ENCODE measurements around the gene CYB5R4. TPM values are rescaled to one million over a fixed set of nuclear protein-coding genes. Genes with fewer than 3 reads are reported as not detected.
"Not testable (repeated sequence)": the region's sequence is repeated elsewhere in the genome, so short reads cannot be mapped to it uniquely, and the experiment has no call there.

Gene CYB5R4
- polyA plus RNA-seq, 2 of the 4 experiments (the other 2 are of a cell fraction), result 21.3 to 25.5 TPM

DNA sequence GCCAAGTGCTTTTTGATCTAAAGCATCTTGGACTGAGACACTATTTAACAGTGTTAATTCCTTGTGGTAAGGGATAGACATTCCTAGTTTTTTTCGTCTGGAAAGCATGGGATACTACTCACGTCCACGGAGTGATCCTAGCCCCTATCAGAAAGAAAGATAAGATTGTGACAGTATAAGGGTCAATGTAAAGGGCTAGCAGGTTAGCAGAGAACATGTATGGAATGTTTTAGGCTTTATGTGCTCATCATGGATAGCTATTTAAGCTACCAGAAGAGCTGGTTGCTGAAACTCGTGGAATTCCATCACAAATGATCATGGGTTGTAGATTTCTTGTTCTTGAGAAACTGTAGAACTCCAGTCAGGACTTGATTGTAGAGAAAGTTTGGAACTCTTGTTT, 32.1 kb downstream of the CYB5R4 start:
- no peak for ATAC-seq
- WGBS (ENCODE audit: missing lambda C conversion rate), result 92% methylated on average over 4 of the region's 4 CpGs

DNA sequence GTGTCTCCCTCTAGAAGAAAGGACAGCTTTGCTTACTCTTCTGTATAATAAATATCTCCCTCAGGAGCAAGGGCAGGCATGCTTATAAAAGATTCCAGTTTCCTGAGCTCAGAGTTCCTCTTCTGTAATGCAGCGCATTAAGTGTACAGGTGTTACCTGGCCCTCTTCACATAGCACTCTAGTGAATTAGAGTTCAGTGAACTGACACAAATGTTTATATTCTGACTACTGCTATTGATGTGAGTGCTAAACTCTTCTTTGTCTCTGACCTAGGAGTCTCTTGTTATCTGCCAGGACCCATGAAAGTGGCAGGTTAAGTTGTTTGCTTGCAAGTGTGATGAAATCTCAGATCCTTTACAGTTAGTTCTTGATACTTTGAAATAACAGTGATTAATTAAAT, 33.5 kb downstream of the CYB5R4 start:
- POLR2A ChIA-PET, result no interaction called here
- H3K9me3 ChIP-seq, result no peaks in the 10 kb centered on the region
- ATAC-seq (no peak), FAIRE-seq (no peak), DNase-seq (ENCODE audit: low read depth in 1 of 2, low spot score in 1 of 2) (no peak)
- H3K27ac ChIP-seq, result no peak overlapping the region
- TF ChIP-seq RNF2 (IDR thresholded peaks at IDR 0.05; ENCODE audit: borderline replicate concordance, low read depth), result no peak
- H3K4me1 ChIP-seq, result no peaks in the 10 kb centered on the region
- CTCF ChIA-PET, result no interaction called here
- H3K4me2 ChIP-seq, result no peak overlapping the region
- H3K4me3 ChIP-seq, result no peak overlapping the region
- 100% methylated on average over 1 of the region's 1 CpG for WGBS (ENCODE audit: missing lambda C conversion rate)

More for the DNA sequence above, 32.1 kb downstream of the CYB5R4 start:
- CTCF ChIA-PET, result no interaction called here
- Histone ChIP-seq H3K9me3 (no peaks in the 10 kb centered on the region), H3K4me1 (no peaks in the 10 kb centered on the region), H3K4me2 (no peak overlapping the region), H3K27ac (no peak overlapping the region), H3K4me3 (no peak overlapping the region)
- FAIRE-seq (no peak), DNase-seq (ENCODE audit: low read depth in 1 of 2, low spot score in 1 of 2) (no peak)
- TF ChIP-seq SREBF2 (IDR thresholded peaks at IDR 0.05) (no peak), CBX2 (IDR thresholded peaks at IDR 0.05; ENCODE audit: borderline replicate concordance, low read depth) (no peak), ZFP36 (IDR thresholded peaks at IDR 0.05; ENCODE audit: borderline replicate concordance, partially characterized antibody) (no peak), CHD2 (IDR thresholded peaks at IDR 0.05; ENCODE audit: low read length, partially characterized antibody) (no peak), HOXB13 (CRISPR knock-in tag; IDR thresholded peaks at IDR 0.05; ENCODE audit: low read depth) (no peak), CEBPB (IDR thresholded peaks at IDR 0.05) (no peak), CHD4 (IDR thresholded peaks at IDR 0.05; ENCODE audit: borderline replicate concordance) (no peak), RARB (CRISPR knock-in tag; IDR thresholded peaks at IDR 0.05) (no peak), HOXB5 (CRISPR knock-in tag; IDR thresholded peaks at IDR 0.05) (no peak), NR3C1 (IDR thresholded peaks at IDR 0.05) (no peak), RFX5 (IDR thresholded peaks at IDR 0.05) (no peak), TFCP2L1 (CRISPR knock-in tag; IDR thresholded peaks at IDR 0.05) (no peak), ZSCAN20 (CRISPR knock-in tag; IDR thresholded peaks at IDR 0.05) (no peak)
- TF ChIP-seq, protein P1, sequence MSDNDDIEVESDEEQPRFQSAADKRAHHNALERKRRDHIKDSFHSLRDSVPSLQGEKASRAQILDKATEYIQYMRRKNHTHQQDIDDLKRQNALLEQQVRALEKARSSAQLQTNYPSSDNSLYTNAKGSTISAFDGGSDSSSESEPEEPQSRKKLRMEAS (IDR thresholded peaks at IDR 0.05), result no peak
- TF ChIP-seq, protein P2, sequence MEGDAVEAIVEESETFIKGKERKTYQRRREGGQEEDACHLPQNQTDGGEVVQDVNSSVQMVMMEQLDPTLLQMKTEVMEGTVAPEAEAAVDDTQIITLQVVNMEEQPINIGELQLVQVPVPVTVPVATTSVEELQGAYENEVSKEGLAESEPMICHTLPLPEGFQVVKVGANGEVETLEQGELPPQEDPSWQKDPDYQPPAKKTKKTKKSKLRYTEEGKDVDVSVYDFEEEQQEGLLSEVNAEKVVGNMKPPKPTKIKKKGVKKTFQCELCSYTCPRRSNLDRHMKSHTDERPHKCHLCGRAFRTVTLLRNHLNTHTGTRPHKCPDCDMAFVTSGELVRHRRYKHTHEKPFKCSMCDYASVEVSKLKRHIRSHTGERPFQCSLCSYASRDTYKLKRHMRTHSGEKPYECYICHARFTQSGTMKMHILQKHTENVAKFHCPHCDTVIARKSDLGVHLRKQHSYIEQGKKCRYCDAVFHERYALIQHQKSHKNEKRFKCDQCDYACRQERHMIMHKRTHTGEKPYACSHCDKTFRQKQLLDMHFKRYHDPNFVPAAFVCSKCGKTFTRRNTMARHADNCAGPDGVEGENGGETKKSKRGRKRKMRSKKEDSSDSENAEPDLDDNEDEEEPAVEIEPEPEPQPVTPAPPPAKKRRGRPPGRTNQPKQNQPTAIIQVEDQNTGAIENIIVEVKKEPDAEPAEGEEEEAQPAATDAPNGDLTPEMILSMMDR (IDR thresholded peaks at IDR 0.05), result no peak
- TF ChIP-seq, protein P3, sequence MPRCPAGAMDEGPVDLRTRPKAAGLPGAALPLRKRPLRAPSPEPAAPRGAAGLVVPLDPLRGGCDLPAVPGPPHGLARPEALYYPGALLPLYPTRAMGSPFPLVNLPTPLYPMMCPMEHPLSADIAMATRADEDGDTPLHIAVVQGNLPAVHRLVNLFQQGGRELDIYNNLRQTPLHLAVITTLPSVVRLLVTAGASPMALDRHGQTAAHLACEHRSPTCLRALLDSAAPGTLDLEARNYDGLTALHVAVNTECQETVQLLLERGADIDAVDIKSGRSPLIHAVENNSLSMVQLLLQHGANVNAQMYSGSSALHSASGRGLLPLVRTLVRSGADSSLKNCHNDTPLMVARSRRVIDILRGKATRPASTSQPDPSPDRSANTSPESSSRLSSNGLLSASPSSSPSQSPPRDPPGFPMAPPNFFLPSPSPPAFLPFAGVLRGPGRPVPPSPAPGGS (IDR thresholded peaks at IDR 0.05), result no peak
- POLR2A ChIA-PET, result no interaction called here

DNA sequence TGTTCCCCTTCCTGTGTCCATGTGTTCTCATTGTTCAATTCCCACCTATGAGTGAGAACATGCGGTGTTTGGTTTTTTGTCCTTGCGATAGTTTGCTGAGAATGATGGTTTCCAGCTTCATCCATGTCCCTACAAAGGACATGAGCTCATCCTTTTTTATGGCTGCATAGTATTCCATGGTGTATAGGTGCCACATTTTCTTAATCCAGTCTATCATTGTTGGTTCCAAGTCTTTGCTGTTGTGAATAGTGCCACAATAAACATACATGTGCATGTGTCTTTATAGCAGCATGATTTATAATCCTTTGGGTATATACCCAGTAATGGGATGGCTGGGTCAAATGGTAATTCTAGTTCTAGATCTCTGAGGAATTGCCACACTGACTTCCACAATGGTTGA, 37.6 kb downstream of the CYB5R4 start:
- ATAC-seq; H3K4me2 ChIP-seq; H3K9me3 ChIP-seq; POLR2A ChIA-PET; DNase-seq (ENCODE audit: low read depth in 1 of 2, low spot score in 1 of 2); FAIRE-seq; H3K4me3 ChIP-seq; H3K4me1 ChIP-seq; CTCF ChIA-PET; H3K27ac ChIP-seq: not testable (repeated sequence)
- WGBS (ENCODE audit: missing lambda C conversion rate), result 82% methylated on average over 2 of the region's 2 CpGs

DNA sequence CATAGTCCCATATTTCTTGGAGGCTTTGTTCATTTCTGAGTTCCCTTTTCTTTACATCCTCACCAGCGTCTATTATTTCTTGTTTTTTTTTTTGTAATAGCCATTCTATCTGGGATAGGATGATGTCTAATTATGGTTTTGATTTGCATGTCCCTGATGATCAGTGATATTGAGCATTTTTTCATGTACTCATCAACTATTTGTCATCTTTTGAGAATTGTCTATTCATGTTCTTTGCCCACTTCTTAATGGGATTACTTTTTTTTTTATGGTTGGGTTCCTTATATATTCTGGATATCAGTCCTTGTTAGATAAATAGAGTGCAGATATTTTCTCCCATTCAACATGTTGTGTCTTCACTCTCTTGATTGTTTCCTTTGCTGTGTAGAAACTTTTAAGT, 42.1 kb downstream of the CYB5R4 start:
- DNase-seq (ENCODE audit: low read depth in 1 of 2, low spot score in 1 of 2), result no peak
- Histone ChIP-seq H3K4me2 (no peak overlapping the region), H3K9me3 (no peaks in the 10 kb centered on the region), H3K27ac (no peak overlapping the region), H3K4me1 (no peaks in the 10 kb centered on the region), H3K4me3 (no peak overlapping the region)
- no peak for FAIRE-seq
- ChIA-PET POLR2A (no interaction called here), CTCF (no interaction called here)
- ATAC-seq, result no peak
- WGBS (ENCODE audit: missing lambda C conversion rate), result 73% methylated on average over 1 of the region's 1 CpG
- no peak for TF ChIP-seq CBX8 (IDR thresholded peaks at IDR 0.05)
- no peak for TF ChIP-seq RCOR1 (IDR thresholded peaks at IDR 0.05; ENCODE audit: low read depth, low read length)
- no peak for TF ChIP-seq POLR2A (IDR thresholded peaks at IDR 0.05; ENCODE audit: low read length)
- TF ChIP-seq, protein P2 (IDR thresholded peaks at IDR 0.05), result no peak
- TF ChIP-seq BHLHE40 (IDR thresholded peaks at IDR 0.05; ENCODE audit: low read depth, low read length), result no peak
- TF ChIP-seq, protein P4, sequence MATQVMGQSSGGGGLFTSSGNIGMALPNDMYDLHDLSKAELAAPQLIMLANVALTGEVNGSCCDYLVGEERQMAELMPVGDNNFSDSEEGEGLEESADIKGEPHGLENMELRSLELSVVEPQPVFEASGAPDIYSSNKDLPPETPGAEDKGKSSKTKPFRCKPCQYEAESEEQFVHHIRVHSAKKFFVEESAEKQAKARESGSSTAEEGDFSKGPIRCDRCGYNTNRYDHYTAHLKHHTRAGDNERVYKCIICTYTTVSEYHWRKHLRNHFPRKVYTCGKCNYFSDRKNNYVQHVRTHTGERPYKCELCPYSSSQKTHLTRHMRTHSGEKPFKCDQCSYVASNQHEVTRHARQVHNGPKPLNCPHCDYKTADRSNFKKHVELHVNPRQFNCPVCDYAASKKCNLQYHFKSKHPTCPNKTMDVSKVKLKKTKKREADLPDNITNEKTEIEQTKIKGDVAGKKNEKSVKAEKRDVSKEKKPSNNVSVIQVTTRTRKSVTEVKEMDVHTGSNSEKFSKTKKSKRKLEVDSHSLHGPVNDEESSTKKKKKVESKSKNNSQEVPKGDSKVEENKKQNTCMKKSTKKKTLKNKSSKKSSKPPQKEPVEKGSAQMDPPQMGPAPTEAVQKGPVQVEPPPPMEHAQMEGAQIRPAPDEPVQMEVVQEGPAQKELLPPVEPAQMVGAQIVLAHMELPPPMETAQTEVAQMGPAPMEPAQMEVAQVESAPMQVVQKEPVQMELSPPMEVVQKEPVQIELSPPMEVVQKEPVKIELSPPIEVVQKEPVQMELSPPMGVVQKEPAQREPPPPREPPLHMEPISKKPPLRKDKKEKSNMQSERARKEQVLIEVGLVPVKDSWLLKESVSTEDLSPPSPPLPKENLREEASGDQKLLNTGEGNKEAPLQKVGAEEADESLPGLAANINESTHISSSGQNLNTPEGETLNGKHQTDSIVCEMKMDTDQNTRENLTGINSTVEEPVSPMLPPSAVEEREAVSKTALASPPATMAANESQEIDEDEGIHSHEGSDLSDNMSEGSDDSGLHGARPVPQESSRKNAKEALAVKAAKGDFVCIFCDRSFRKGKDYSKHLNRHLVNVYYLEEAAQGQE (IDR thresholded peaks at IDR 0.05), result no peak
- no peak for TF ChIP-seq TFCP2L1 (CRISPR knock-in tag; IDR thresholded peaks at IDR 0.05)
- TF ChIP-seq ZFP36 (IDR thresholded peaks at IDR 0.05; ENCODE audit: borderline replicate concordance, partially characterized antibody), result no peak
